Measurements from ENCODE around the gene PGF. TPM values are rescaled to one million over a fixed set of nuclear protein-coding genes. Genes with fewer than 3 reads are reported as not detected.

The PGF gene
- total and polyA plus RNA-seq, 2 of the 13 experiments (the other 11 are each of a cell fraction or from before 2014, with no cell fraction given), result 10.7 to 27.5 TPM

- TF ChIP-seq MLXIP (CRISPR knock-in tag; IDR thresholded peaks at IDR 0.05; ENCODE audit: borderline replicate concordance) (no peak), NCOA5 (CRISPR knock-in tag; IDR thresholded peaks at IDR 0.05) (no peak), ZNF24 (IDR thresholded peaks at IDR 0.05) (no peak), GPBP1L1 (CRISPR knock-in tag; IDR thresholded peaks at IDR 0.05) (no peak), SMAD9 (CRISPR knock-in tag; IDR thresholded peaks at IDR 0.05) (no peak), ZNF382 (CRISPR knock-in tag; IDR thresholded peaks at IDR 0.05; ENCODE audit: borderline replicate concordance) (no peak), IRF9 (CRISPR knock-in tag; IDR thresholded peaks at IDR 0.05; ENCODE audit: borderline replicate concordance) (no peak), MXD4 (CRISPR knock-in tag; IDR thresholded peaks at IDR 0.05) (no peak), ZEB1 (IDR thresholded peaks at IDR 0.05; ENCODE audit: insufficient replicate concordance, low read depth) (no peak), ARNTL (CRISPR knock-in tag; IDR thresholded peaks at IDR 0.05) (0 out of 2 replicates have a peak, but pooled peaks have one; percentile 14), FOSL2 (CRISPR knock-in tag; IDR thresholded peaks at IDR 0.05) (peak; percentile 84), ZNF460 (CRISPR knock-in tag; IDR thresholded peaks at IDR 0.05; ENCODE audit: borderline replicate concordance) (no peak), HDAC2 (CRISPR knock-in tag; IDR thresholded peaks at IDR 0.05) (peak; percentile 80), ZHX1 (CRISPR knock-in tag; IDR thresholded peaks at IDR 0.05; ENCODE audit: low read depth) (no peak), ZNF556 (CRISPR knock-in tag; IDR thresholded peaks at IDR 0.05; ENCODE audit: borderline replicate concordance) (no peak), BORCS8-MEF2B (CRISPR knock-in tag; IDR thresholded peaks at IDR 0.05) (no peak), MNT (IDR thresholded peaks at IDR 0.05) (no peak), KAT2B (IDR thresholded peaks at IDR 0.05; ENCODE audit: borderline replicate concordance, low read depth, low read length) (no peak), PHB2 (IDR thresholded peaks at IDR 0.05; ENCODE audit: partially characterized antibody) (no peak), NR2F1 (CRISPR knock-in tag; IDR thresholded peaks at IDR 0.05) (peak in 1 of 2 experiments; percentile 60; a peak in 2 of 4 replicates)
Measured at GRCh38 chr14:74945852-74946658, 9.3 kb downstream of the PGF start (continued).
